ENCODE data around the gene SLC35E2B.
"Not testable (repeated sequence)": the region's sequence is repeated elsewhere in the genome, so short reads cannot be mapped to it uniquely, and the experiment has no call there.

SLC35E2B gene

GRCh38 chr1:1633409-1633808 is 59.2 kb downstream of the SLC35E2B start:
- Histone ChIP-seq H4K20me1 (peaks cover 0 to 35% (median 6%) of the 10 kb centered on the region in 11 experiments; a peak in 6 of 22 replicates), H3K27me3 (peaks cover 21 to 39% (median 22%) of the 10 kb centered on the region in 11 experiments), H3K4me1 (peaks cover 15 to 31% (median 29%) of the 10 kb centered on the region in 10 experiments), H3K36me3 (peaks cover 11 to 18% (median 14%) of the 10 kb centered on the region in 11 experiments; a peak in 20 of 22 replicates)
- H3K4me3 ChIP-seq; H3K4me2 ChIP-seq; H3K9me3 ChIP-seq (replicated peaks in 1 of 11); H3K27ac ChIP-seq; H3K9ac ChIP-seq: not testable (repeated sequence)

GRCh38 chr1:1631782-1632420 is 60.7 kb downstream of the SLC35E2B start, which contains the start of gene MMP23B:
MMP23B (plus strand) TSS chr1:1632173; CDS start chr1:1632219, 46 bp downstream.
- Histone ChIP-seq H4K20me1 (peaks cover 0 to 40% (median 6%) of the 10 kb centered on the region in 11 experiments; a peak in 7 of 22 replicates), H3K4me1 (peaks cover 15 to 40% (median 34%) of the 10 kb centered on the region in 10 experiments), H3K4me2 (peak within 1 kb of the TSS in 10 of 11 experiments; percentile 81 to 95 (median 86); a peak in 17 of 22 replicates), H3K9me3 (replicated peaks in 1 of 11) (no peaks in the 10 kb centered on the region), H3K4me3 (peak within 1 kb of the TSS in 3 of 10 experiments; percentile 41 to 60 (median 49); a peak in 3 of 20 replicates), H3K9ac (peak within 1 kb of the TSS in 4 of 11 experiments; percentile 71 to 79 (median 75); a peak in 6 of 22 replicates), H3K27me3 (peaks cover 21 to 42% (median 22%) of the 10 kb centered on the region in 11 experiments), H3K27ac (peak within 1 kb of the TSS in 1 of 11 experiments; percentile 73; a peak in 2 of 22 replicates), H3K36me3 (peaks cover 5 to 7% (median 7%) of the 10 kb centered on the region in 11 experiments; a peak in 19 of 22 replicates)
- TF ChIP-seq Cebpa-rat (IDR thresholded peaks at IDR 0.05) = no peak

- Histone ChIP-seq H3K4me2 (peak overlapping the region; percentile 78 to 95 (median 86)), H3K27me3 (peaks cover 21 to 42% (median 22%) of the 10 kb centered on the region in 11 experiments), H3K4me1 (peaks cover 15 to 40% (median 34%) of the 10 kb centered on the region in 10 experiments), H3K9me3 (replicated peaks in 1 of 11) (no peaks in the 10 kb centered on the region), H3K27ac (peak overlapping the region in 5 of 11 experiments; percentile 35 to 74 (median 73); a peak in 8 of 22 replicates), H3K36me3 (no peaks in the 10 kb centered on the region; a peak in 2 of 22 replicates), H4K20me1 (peaks cover 0 to 35% (median 6%) of the 10 kb centered on the region in 11 experiments; a peak in 8 of 22 replicates), H3K4me3 (peak overlapping the region in 9 of 10 experiments; percentile 38 to 61 (median 49); a peak in 14 of 20 replicates), H3K9ac (peak overlapping the region in 5 of 11 experiments; percentile 50 to 79 (median 74); a peak in 10 of 22 replicates)
- TF ChIP-seq Cebpa-rat (IDR thresholded peaks at IDR 0.05) = no peak
These were observed 61.4 kb downstream of the SLC35E2B start for GRCh38 chr1:1630965-1631781.

GRCh38 chr1:1630191-1630964 is 62.2 kb downstream of the SLC35E2B start:
- no peak for TF ChIP-seq Cebpa-rat (IDR thresholded peaks at IDR 0.05)

GRCh38 chr1:1629430-1630190 is 63.0 kb downstream of the SLC35E2B start:
- Histone ChIP-seq H3K4me3 (peak overlapping the region; percentile 33 to 67 (median 56)), H3K36me3 (no peaks in the 10 kb centered on the region; a peak in 2 of 22 replicates), H4K20me1 (peaks cover 0 to 37% (median 6%) of the 10 kb centered on the region in 11 experiments; a peak in 8 of 22 replicates), H3K27ac (peak overlapping the region in 9 of 11 experiments; percentile 48 to 81 (median 67); a peak in 18 of 22 replicates), H3K27me3 (peaks cover 21 to 42% (median 22%) of the 10 kb centered on the region in 11 experiments), H3K4me2 (peak overlapping the region; percentile 81 to 95 (median 93)), H3K4me1 (peaks cover 15 to 40% (median 34%) of the 10 kb centered on the region in 10 experiments), H3K9ac (peak overlapping the region; percentile 52 to 84 (median 70); a peak in 21 of 22 replicates), H3K9me3 (replicated peaks in 1 of 11) (no peaks in the 10 kb centered on the region)
- no peak for TF ChIP-seq Cebpa-rat (IDR thresholded peaks at IDR 0.05)

More at GRCh38 chr1:1630191-1630964, 62.2 kb downstream of the SLC35E2B start:
- Histone ChIP-seq H3K27ac (peak overlapping the region in 8 of 11 experiments; percentile 35 to 74 (median 64); a peak in 13 of 22 replicates), H3K27me3 (peaks cover 21 to 42% (median 22%) of the 10 kb centered on the region in 11 experiments), H3K4me3 (peak overlapping the region; percentile 38 to 61 (median 48); a peak in 18 of 20 replicates), H3K9me3 (replicated peaks in 1 of 11) (no peaks in the 10 kb centered on the region), H3K36me3 (no peaks in the 10 kb centered on the region; a peak in 2 of 22 replicates), H3K4me1 (peaks cover 15 to 40% (median 34%) of the 10 kb centered on the region in 10 experiments), H3K4me2 (peak overlapping the region; percentile 78 to 95 (median 86)), H4K20me1 (peaks cover 0 to 35% (median 6%) of the 10 kb centered on the region in 11 experiments; a peak in 8 of 22 replicates), H3K9ac (peak overlapping the region in 10 of 11 experiments; percentile 42 to 79 (median 52); a peak in 16 of 22 replicates)

GRCh38 chr1:1628754-1629429 is 63.7 kb downstream of the SLC35E2B start:
- peak overlapping the region; percentile 33 to 67 (median 56) for H3K4me3 ChIP-seq
- no peak for TF ChIP-seq Cebpa-rat (IDR thresholded peaks at IDR 0.05)
- H3K27me3 ChIP-seq = peaks cover 21 to 42% (median 22%) of the 10 kb centered on the region in 11 experiments
- H3K4me2 ChIP-seq = peak overlapping the region; percentile 81 to 95 (median 93)
- H3K36me3 ChIP-seq = peaks cover 0 to 3% (median 0%) of the 10 kb centered on the region in 11 experiments; a peak in 2 of 22 replicates
- H3K4me1 ChIP-seq = peaks cover 15 to 40% (median 34%) of the 10 kb centered on the region in 10 experiments
- H3K27ac ChIP-seq = peak overlapping the region in 9 of 11 experiments; percentile 48 to 81 (median 67); a peak in 18 of 22 replicates
- H4K20me1 ChIP-seq = peaks cover 0 to 45% (median 6%) of the 10 kb centered on the region in 11 experiments; a peak in 10 of 22 replicates
- peak overlapping the region; percentile 52 to 84 (median 70) for H3K9ac ChIP-seq
- H3K9me3 ChIP-seq (replicated peaks in 1 of 11) = no peaks in the 10 kb centered on the region
